ENCODE results near the gene CRNKL1.

Gene CRNKL1

DNA sequence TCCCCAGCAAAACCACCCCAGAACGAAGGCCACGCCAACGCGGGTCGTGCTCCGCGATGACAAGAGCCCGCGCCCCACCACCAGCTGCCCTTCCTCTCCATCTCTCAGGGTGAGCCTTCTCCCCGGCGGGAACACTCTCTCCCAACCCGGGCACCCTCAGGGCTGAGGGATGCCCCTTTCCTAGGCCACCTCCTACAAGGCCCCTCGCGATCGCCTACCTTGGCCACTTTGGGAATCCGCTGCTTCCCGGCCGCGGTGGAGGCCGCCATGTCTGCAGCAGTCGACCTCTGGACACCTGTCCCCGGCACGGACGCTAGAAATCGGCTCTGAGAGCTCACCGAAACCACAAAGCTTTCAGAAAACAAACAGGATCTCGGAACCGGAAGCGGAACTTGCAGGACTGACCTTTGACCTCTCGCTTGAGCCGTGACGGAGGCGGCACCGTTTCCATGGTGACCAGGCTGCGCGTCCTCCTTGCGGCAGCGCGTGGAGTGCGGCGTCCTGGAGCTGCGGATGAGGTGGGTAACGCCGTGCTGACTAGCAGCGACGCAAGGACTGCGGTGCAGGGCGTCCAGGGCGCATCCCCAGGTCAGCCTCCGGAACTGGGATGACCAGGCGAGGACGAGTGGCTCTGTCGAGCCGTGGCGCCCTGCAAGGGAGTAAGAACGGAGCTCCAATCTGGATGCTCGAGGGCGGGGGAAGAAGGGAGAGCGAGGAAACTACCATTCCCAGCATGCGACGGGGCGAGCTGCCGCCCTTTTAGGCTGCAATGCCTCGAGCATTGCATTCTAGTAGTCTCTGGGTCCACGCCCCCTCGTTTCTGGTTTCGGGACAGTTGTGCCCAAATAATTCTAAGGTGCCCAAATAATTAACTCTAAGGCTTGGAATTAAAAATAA is at the start of gene CRNKL1, which contains the start of gene CFAP61:
TSS of gene CRNKL1 (minus strand) at position 393 of the 897 bp plus-strand sequence. CDS start at position 269, 124 bp downstream.
TSS of gene CFAP61 (plus strand) at position 459 of the 897 bp plus-strand sequence. CDS start 4,122 bp downstream, outside the sequence.
- DNase-seq, result peak; percentile 84 to 95 (median 92)

DNA sequence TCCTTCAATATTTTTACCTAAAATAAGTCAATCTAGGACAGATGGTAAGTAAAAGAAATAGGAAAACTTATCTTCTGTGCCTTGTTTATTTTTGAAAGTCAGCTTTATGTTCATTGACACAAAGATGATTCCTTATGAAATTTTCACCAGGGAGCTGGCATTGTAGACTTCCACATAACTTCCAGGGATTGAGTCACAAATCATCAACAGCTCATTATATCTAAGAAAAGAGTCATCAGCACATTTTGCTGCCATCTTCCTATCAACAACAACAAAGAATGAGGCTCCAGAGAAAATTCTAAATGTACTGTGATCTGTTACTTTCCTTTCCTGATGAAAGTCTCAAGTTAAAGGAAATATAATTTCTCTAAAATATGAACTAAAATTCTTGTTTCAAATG is 48.6 kb upstream of the CRNKL1 start:
- DNase-seq, result no peak

DNA sequence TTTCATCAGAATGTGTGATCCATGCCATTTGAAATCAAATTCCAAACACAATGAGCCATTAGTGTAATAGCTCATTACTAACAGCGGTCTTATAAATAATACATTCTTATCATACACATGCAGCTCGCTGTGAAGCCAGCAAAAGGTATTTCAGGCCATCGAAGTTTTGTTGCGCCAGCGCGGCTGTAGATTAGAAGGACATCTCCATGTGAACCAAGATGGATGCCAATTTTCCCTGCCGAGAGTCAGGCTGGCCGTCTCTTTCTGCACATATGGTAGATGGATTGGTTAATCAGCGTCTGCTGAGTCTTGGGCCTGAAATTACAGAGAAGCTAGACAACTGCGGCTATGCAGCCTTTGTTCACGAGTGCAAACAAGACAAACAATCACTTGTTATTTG is 44.2 kb upstream of the CRNKL1 start:
- no peak for DNase-seq

DNA sequence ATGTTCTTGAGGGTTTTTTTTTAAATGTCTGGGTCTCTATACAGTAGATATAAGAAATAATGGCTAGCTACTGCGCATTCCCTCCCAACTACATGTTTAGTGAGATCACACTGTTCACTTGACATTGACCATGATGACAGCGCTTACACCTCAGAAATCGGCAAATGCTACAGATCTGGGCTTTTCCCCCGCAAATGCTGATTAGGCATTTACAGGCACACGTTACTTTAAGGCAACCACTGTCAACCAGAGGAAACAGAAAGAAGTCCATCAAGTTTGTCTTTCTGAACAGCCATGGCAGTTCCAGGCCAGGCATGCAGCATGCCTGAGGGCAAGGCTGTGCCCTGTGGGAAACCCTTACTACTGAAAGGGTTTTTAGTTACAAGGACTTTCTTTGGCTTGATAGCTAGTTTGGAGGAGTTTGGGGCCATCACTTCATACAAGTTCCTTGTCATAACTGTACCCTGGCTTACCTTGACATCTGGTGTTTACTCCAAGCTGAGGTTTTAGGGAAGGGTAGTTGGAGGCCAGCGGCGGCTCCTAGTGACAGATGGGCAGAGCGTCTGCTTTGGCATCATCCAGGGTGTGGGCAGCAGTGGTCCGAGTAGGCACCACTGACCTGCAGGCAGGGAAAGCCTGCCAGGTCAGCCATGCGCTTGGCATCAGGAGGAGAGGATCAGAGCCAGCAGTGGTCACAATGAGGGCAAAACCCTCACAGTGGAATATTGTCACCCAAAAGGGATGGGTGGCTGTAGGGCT is 43.0 kb upstream of the CRNKL1 start:
- no peak for DNase-seq

DNA sequence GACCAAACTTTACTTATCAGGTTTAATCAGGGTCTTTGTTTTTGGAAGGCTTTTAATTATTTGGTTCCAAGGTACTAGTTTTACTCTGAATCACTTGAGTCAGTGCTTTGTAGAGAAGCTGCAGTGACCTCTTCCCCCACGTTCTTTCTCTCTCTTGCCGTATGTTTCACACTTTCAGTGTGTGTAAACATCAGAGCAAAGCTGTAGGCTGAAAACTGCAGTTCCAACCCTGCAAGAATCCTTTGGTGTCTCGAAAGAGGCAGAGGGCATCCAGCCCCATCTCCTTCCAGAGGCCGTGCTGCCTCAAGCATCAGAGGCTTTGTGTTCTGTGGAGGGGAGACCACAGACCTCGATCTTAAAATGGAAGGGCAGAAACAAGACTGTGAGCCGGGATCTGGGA is 42.1 kb upstream of the CRNKL1 start:
- DNase-seq, result no peak

DNA sequence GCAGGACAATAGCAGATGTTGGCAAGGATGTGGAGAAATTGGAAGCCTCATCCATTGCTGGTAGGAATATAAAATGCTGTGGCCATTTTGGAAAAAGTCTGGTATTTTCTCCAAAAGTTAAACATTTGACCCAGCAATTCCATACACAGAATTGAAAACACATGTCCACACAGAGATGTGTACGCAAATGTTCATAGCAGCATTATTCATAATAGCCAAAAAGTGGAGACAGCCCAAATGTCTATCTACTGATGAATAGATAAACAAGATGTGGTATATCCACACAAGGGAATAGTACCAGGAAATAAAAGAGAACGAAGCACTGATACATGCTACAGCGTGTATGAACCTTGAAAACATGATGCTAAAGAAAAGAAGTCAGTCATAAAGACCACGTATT is 40.6 kb upstream of the CRNKL1 start:
- no peak for DNase-seq

DNA sequence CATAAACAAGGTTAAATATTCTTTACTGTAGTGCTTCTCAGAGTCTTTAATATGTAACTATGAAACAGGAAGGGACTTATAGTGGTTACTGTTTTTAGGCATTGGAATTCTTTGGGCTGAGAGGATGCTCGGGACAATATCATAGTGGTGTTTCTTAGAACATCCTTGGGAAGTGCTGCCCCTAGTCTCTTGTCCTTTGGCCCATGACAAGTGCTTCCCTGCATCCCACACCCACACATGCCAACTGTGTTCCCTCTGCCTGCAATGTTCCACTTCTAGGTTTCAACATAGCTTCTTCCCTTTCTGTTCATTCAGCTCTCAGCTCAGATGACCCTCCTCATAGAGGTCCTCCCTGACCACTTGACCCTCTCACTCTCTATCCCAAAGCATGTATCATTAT is 37.7 kb upstream of the CRNKL1 start:
- no peak for DNase-seq

DNA sequence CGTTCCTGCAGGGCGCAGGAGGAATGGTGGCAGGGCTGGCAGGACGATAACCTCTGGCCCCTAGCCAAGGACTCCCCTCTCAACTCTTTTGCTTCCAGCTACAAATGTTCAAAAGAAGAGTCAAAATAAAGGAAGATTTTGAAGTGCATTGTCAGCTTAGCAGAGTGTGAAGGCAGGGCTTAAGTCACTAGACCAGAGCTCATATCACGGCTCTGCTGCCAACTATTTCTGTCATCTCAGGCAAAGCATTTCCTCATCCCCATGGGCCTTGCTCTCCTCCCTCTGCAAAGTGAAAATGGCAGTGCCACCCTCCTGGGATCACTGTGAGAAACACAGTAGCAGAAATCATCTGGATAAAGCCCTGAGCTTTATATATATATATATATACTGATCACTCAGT is 36.8 kb upstream of the CRNKL1 start:
- DNase-seq, result no peak

DNA sequence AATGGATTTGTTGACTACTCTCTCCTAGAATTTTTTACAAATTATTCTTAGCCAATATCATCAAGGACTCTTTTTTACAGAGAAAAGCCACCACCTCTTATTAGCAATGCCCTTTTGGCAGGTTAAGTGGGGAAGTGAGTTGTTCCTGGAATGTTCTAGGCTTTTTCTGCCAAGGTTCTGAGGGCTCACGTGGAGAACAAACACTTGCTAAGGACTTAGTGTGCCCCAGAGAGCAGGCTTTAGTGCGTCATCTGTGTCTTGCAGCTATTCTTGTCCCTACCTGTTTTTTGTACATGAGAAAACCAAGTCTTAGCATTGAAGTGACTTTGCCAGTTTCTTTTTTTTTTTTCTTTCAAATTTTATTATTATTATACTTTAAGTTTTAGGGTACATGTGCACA is 33.5 kb upstream of the CRNKL1 start:
- no peak for DNase-seq

DNA sequence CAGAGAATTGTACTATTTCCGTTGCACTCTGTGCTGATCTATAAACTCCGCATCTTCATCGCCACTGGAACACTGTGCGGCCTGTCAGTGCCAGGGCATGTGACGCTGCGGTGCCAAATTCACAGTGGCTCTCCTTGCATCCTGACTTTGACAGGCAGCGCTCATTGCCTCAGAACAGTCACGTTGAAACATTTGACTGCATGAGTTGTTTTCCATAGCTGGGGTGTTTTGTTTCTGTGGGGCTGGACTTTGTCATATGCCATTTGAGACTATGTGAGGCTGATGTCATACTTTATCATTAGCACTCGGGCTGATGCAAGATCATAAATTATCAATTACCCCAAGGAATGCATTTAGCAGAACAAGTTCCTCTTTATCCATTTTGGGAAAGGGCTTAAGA is 32.8 kb upstream of the CRNKL1 start:
- no peak for DNase-seq

DNA sequence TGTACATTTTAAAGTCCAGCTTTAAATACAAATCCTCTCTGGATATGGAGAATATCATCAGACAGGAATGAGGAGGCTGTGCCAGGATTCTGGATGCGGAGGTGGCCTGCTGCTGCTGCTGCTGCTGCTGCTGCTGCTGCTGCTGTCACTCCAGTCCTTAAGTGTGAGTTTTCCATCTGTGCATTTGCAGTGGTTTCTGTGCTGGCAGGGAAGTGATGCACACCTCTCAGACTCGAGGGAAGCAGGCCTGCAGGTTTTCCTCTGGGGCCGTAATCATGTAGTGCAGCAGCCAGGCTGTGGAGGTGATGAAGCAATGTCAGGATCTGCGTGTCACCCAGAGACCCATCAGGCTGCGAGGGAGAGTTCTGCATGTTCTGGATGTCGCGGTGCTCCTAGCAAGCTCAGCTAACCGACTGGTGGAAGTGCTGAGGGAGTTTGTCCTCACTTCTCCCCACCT is 32.1 kb upstream of the CRNKL1 start:
- DNase-seq, result no peak

DNA sequence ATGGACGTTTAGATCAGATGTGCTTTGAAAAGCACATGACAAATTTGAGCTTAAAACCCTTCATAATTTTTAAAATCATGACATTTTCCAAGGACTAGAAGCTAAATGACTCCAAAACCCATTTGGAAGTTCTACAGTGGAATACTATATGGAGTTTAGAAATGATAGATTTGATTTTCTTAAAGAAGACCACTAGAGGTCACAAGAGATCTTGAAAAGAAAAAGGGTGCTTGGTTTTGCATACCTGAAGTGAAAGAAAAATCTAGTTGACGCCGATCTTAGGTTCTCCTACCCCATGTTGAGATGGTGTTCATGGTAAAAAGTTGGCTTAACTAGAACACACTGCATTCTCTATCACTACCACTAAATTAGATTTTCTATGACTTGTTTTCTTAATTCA is 31.5 kb upstream of the CRNKL1 start:
- no peak for DNase-seq

DNA sequence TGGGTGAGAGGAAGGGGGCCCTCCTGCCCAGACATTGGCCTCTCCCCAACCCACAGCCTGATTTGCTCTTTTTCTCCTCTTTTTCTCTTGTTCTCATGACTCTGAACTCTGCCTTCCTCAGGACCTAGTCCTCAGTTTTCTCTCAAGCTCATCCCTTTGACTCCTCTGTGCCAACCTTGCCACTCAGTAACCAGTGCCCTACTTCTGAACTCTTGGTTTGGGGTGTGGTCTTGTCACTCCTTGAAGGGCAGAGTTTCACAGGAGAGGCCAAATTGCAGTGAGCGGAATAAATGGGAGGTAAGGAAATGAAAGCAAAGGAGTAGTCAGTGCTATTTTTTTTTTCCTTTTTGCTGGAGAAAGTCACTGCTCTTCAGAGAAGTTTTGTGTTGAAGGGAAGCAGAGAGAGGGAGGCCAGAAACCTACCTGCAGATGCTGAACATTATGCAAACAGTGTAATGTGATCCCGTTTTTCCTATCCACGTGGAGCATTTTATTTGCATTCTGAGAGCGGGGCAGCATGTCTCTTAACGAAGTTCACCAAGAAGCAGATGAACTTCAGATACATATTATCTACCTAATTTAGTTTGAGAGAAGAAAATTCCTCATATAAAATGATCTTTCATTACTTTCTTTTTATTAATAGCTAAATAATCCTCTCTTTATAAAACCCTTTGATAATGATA is 27.0 kb upstream of the CRNKL1 start:
- no peak for DNase-seq

DNA sequence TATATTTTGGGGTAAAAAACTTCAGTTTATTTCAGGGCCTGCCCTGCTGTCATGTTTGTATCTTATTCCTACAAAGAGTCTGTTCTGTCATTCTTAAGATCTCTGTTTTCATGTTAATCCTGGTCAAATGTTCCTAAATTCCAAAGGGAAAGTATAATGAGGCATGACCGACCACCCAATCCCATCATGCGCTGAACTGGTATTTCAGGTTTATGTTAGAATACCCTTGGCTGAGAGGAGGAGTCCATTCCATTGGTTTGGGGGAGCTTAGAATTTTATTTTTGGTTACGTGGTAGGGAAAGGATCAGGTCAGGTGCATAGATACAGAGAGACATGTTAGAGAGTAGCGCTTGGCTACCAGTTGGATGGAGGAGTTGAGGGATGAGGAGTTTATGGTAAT is 25.8 kb upstream of the CRNKL1 start:
- DNase-seq, result no peak

DNA sequence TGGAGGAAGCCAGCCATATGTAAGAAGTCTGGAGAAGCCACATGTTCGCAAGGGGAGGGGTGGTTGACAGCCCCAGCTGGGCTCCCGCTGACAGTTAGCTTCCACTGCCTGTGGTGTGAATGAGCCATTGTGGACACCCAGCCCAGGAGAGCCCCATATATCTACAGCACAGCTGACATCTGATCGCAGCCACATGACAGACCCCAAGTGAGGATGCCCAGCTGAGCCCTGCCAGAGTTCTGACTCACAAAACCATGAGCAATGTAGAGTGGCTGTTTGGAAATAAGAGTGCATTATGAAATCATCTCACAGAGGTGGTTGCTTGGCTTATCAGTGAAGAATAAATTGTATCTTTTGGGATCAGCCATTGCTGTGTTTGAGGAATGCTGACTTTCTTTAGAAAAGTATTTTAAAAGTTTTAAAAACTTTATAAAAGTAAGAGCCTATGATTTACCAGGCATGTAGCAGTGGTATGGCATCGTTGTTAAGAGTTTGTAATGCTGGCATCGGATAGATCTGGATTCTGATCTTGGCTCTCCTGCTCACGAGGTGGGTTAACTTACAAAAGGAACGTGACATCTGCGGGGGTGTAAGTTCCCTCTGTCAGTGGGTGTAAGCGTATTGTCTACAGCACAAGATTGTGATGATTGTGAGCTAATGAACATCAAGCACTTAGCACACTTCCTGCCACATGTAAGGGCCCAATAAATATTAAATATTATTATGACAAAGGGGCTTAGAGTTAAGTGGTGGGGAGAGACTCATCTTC is 24.2 kb upstream of the CRNKL1 start:
- no peak for DNase-seq

DNA sequence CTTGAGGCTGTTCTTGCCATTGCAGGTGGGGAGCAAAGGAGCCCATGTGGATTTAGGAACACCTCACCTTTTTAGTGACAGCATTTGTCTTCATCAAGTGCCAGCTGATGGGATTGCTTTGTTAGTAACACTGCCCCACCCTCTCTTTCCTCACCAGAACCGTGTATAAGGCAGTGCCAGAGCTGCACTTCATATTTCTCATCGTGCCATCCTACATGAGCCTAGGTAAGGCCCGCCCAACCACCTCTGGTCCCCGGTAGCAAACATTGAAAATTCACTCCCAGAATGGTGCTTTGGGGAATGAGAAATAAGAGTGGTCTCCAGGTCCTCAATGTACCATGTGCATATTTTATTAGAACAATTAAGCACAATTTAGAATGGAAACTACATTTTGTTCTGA is 22.8 kb upstream of the CRNKL1 start:
- DNase-seq, result no peak

DNA sequence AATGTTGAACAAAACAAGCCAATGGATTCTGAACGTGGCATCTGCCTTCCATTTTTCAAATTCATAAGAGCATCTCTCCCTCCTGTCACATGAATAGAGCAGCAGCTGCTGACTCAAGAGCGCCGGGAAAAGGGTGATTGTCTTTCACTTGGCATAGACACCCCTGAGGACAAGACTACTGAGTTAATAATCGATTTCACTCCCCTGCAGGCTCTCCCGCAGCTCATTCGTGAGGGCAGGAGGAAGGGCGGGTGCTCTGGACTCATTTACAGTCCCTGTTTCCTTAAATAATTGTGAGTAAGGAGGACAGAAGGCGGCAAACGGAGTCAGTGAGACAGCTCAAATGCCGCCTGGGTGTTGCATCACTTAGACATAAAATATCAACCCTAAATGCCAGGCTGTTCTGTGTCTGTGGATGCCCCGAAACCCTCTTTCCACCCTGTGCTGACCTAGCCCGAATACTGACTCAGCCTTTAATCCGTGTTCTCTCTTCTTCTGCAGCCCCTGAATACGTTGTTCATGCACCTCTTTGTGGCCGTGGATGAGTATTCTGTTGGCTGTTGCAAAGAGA is 21.6 kb upstream of the CRNKL1 start:
- no peak for DNase-seq

DNA sequence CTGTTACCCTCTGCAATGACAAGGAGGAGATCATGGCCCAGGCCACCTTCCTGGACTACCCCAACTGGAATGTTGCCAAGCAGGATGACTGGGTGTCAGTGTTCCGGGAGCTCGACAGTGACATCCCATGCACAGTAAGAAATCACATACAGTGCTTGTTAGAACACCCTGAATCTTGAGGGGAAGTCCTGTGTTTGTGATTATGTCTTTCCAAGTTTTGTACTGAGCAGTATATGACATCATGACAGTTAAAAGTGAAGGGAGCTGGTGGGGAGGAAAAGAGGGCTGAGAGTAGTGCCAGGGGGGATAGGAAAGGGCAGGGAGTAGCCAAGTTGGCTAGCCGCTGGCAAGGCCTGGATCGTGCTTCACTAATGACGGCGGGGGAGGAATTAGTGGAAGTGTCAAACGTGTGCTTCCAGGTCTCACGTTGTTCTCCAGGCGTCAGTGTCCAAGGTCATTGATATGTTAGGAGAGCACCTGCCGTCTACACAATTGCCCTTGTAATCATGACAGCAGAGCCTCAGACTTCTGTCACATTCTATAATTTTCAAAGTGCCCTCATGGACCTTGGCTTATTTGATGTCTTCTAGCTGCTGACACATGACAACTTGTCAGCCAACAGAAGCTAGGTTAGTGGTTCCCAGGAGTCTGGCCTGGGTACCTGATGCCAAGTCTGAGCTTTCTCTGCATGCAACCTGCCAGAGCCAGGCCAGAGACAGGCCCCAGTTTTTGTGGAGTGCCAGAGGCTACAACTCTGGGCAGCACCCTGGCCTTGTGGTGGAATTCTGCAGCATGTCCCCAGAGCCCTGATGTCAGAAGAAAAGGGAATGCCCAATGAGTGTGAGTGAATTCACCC is 18.8 kb upstream of the CRNKL1 start:
- DNase-seq, result no peak

DNA sequence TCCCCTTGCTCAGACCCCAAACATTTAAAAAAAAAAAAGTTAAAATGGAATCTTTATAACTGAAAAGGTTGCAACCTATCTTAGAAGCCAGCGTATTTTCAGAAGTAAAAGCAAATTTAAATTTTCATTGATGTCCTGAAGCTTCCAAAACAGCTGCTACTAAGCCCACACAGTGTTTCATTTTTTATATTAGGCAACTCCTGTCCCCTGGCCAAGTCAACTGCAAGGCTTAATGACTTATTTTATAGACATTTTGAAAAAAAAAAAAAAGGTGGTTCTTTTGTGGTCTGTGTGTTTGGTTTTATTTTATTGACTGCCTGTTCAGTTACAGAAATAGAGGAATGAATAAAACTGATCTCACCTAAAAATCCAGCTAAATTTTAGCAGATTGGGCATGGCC is 13.1 kb upstream of the CRNKL1 start:
- DNase-seq, result no peak

DNA sequence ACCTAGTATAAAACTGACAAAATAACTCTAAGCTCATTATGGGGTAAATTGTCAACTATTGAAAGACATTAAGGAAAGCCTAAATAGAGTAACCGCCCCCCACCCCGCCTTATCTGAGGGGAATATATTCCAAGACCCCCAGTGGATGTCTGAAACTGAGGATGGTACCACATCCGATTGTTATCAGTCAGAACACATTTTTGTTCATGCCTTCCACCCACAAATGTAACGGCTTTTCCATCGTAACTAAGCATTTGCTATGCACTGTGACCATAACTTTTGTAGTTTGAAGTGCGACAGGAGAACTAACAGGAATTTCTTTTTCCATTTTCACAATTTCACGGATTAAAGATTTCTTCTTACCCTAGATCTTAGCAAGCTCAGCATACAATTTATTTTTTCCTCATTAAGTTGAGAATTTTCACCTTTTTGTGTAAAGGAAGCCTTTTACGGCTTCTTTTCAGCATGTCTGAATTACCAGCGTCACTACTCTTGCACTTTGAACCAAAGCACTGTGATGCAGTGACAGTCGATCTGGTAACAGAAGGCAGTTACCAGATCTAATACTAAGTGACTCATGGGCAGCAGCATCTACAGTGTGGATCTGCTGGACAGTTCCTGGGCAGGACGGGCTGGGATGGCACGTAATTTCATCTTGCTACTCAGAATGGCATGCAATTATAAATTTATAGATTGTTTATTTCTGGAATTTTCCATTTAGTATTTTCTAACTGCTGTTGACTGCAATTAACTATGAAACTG is 11.9 kb upstream of the CRNKL1 start:
- no peak for DNase-seq

Data from activated CD4-positive, CD25-positive, alpha-beta regulatory T cell (primary cell).